ENCODE data around the gene LANCL3.
"Not testable (repeated sequence)": the region's sequence is repeated elsewhere in the genome, so short reads cannot be mapped to it uniquely, and the experiment has no call there.

The LANCL3 gene

DNA sequence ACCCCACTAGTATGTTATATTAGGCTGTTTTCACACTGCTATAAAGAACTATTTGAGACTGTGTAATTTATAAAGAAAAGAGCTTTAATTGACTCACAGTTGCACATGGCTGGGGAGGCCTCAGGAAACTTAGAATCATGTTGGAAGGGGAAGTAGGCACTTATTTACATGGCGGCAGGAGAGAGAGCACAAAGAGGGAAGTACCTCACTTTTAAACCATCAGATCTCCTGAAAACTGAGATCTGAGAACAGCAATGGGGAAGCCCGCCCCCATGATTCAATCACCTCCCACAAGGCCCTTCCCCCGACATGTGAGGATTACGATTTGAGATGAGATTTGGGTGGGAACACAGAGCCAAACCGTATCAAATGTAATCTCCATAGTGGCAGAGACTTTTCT, 68.7 kb downstream of the LANCL3 start:
- no peak overlapping the region for H3K4me3 ChIP-seq (ENCODE audit: low read depth, low read length)
- DNase-seq (ENCODE audit: low read depth), result no peak
- TF ChIP-seq, protein P1, sequence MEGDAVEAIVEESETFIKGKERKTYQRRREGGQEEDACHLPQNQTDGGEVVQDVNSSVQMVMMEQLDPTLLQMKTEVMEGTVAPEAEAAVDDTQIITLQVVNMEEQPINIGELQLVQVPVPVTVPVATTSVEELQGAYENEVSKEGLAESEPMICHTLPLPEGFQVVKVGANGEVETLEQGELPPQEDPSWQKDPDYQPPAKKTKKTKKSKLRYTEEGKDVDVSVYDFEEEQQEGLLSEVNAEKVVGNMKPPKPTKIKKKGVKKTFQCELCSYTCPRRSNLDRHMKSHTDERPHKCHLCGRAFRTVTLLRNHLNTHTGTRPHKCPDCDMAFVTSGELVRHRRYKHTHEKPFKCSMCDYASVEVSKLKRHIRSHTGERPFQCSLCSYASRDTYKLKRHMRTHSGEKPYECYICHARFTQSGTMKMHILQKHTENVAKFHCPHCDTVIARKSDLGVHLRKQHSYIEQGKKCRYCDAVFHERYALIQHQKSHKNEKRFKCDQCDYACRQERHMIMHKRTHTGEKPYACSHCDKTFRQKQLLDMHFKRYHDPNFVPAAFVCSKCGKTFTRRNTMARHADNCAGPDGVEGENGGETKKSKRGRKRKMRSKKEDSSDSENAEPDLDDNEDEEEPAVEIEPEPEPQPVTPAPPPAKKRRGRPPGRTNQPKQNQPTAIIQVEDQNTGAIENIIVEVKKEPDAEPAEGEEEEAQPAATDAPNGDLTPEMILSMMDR (IDR thresholded peaks at IDR 0.05; ENCODE audit: control insufficient read depth, extremely low read depth, insufficient read depth), result no peak

- TF ChIP-seq, protein P1 (IDR thresholded peaks at IDR 0.05; ENCODE audit: control insufficient read depth, extremely low read depth, insufficient read depth), result no peak
- no peak overlapping the region for H3K4me3 ChIP-seq (ENCODE audit: low read depth, low read length)
- DNase-seq (ENCODE audit: low read depth), result no peak
Observed at GRCh38 chrX:37641859-37642258, 70.4 kb downstream of the LANCL3 start.

GRCh38 chrX:37644381-37645305, 73.2 kb downstream of the LANCL3 start:
- H3K4me3 ChIP-seq (ENCODE audit: low read depth, low read length), result no peak overlapping the region
- TF ChIP-seq, protein P1 (IDR thresholded peaks at IDR 0.05; ENCODE audit: control insufficient read depth, extremely low read depth, insufficient read depth), result no peak
- DNase-seq (ENCODE audit: low read depth), result no peak

DNA sequence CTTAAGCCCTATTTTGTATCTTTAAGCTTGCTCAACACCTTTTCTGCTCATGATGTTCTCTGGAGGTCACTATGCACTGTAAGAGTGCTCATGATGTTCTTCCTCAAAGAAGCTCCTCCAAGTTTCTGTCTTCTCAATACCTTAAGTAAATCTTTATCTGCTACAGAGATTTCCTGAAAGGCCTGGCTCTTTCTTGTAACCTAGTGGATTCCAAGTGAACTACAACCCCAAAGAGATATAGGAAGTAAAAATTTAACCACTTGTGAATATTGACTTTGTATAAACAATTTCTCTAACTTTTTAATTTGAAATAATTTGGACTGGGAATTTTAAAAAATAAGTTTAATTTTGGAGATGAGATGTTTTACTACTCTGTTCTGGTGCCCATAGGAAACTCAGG, 74.8 kb downstream of the LANCL3 start:
- DNase-seq (ENCODE audit: low read depth), result no peak
- H3K4me3 ChIP-seq (ENCODE audit: low read depth, low read length), result no peak overlapping the region
- TF ChIP-seq, protein P1 (IDR thresholded peaks at IDR 0.05; ENCODE audit: control insufficient read depth, extremely low read depth, insufficient read depth), result no peak

- not testable (repeated sequence) for DNase-seq (ENCODE audit: low read depth); H3K4me3 ChIP-seq (ENCODE audit: low read depth, low read length)
Observed at GRCh38 chrX:37650879-37651278, 79.4 kb downstream of the LANCL3 start.

DNA sequence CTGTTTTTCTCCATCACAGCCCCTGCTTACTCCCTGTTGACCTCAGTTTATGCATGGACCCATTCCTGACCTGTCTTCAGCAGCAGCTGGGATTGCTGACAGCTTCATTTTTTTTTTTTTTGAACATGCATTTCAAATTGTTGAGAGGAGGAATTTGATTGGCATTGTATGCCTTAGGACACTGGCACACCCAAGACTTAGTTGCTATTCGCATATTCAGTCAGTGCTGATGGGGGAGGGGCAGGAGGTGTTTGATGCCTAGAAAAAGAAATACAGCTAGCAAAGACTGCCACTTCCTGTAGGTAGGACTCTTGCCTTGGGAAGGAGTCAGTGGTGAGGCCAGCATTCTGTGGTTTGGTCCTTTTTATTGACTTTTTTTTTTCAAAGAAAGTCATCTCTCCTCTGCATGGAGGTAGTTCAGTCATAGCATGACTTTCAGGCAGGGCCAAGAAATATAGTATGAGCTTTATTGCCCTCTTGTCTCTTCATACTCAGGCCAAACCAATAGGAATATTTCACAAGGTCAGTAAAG, 80.5 kb downstream of the LANCL3 start:
- no peak for DNase-seq (ENCODE audit: low read depth)
- H3K4me3 ChIP-seq (ENCODE audit: low read depth, low read length), result no peak overlapping the region
- TF ChIP-seq, protein P1 (IDR thresholded peaks at IDR 0.05; ENCODE audit: control insufficient read depth, extremely low read depth, insufficient read depth), result no peak

DNA sequence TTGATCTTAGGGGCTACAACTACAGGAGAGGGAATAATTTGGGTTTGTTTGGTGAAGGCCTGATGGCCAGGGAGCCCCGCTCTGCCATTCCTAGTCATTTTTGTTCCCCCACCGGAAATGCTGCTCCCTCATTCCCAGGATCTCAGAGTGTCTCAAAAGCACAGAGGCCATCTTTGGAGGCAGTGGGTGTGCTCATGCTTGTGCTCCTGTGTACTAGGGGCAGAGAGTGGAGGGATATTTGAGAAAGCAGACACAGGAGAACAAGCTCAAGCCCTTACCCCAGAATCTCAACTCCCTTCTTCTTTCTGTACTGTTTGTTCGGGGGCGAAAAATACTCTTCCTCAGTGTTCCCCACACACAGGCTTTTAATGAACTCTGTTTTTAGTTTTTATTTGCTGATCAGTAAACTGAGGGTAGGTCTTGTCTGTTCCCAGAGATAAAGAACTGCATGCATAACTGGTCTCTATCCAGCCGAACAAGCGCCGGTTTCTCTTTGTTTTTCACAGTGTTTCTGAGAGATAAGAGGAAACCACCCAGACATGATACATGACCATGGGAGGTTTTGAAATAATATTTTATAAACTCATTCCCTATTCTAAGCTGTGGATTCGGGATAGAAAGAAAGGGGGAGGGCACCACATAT, 81.2 kb downstream of the LANCL3 start:
- TF ChIP-seq, protein P1 (IDR thresholded peaks at IDR 0.05; ENCODE audit: control insufficient read depth, extremely low read depth, insufficient read depth), result no peak
- H3K4me3 ChIP-seq (ENCODE audit: low read depth, low read length), result no peak overlapping the region
- no peak for DNase-seq (ENCODE audit: low read depth)

All from LNCaP clone FGC (cell line).